ENCODE data around the gene IP6K1. TPM values are rescaled to one million over a fixed set of nuclear protein-coding genes. Genes with fewer than 3 reads are reported as not detected.
A peak's percentile ranks its signal among the peaks of the same experiment; 100 is the strongest.

IP6K1 gene
- total RNA-seq, 2 experiments from 2014 or later = 35.7 to 38.9 TPM

DNA sequence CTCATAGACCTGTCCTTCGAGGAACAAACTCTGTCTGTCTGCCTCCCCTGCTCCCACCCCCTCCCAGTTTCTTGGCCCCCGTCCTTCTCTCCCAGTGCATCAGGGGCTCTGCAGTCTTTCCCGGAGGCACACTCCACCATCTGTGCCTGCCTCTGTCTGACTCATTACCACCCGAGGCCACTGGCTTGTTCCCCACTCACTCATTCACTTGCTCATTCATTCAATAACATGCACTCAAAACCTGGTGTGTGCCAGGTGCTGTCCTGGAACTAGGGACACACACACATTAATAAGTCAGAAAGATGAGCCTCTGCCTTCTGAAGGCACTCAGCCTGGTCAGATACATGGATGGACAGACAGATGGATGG is 79.2 kb downstream of the IP6K1 start:
- Mint-ChIP-seq H3K4me1 (peaks cover 9% of the 10 kb centered on the region), H3K27ac (no peak overlapping the region), H3K9me3 (no peaks in the 10 kb centered on the region), H3K4me3 (no peak overlapping the region), H3K27me3 (no peaks in the 10 kb centered on the region), H3K36me3 (ENCODE audit: low read depth) (peaks cover 1% of the 10 kb centered on the region)
- CTCF ChIA-PET = interaction anchor here (1.1 kb wide), 1 partner anchor 11 kb away, joined by 3 read pairs; no protein-coding TSS in a partner anchor
- POLR2A ChIA-PET = no interaction called here
- no peak for DNase-seq

DNA sequence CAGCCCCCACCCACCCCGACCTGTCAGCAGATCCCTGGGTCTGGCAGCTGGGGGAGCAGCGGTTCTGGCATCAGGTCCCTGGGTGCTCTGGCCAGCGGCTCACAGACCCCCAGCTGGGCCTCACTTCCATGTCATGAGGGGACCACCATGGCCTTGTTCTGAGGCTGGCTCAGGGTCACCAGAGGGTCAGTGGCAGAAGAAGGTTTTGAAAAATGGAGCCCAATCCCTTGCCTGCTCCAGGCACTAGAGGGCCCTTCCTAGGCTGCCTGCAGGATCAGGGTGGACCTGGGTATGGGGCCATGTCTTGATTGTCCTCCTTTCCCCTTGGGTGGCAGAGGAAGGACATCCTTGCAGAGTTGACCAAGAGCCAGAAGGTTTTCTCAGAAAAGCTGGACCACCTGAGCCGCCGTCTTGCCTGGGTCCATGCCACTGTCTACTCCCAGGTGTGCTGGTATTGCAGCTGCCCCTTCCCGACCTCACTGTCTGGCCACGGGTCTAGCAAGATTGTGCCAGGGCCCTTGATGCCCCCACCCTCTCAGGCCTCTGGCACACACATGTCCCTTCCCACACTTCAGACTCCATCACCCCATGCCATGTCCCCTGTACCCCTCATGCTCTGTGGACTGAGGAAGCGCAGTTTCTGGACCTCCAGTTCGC is 79.8 kb downstream of the IP6K1 start:
- DNase-seq = no peak
- Mint-ChIP-seq H3K4me1 (peaks cover 5% of the 10 kb centered on the region), H3K4me3 (no peak overlapping the region), H3K36me3 (ENCODE audit: low read depth) (no peaks in the 10 kb centered on the region), H3K27me3 (no peaks in the 10 kb centered on the region), H3K9me3 (no peaks in the 10 kb centered on the region), H3K27ac (no peak overlapping the region)
- CTCF ChIA-PET = interaction anchor here (0.9 kb wide), 1 partner anchor 12 kb away, joined by 3 read pairs; no protein-coding TSS in a partner anchor
- POLR2A ChIA-PET = no interaction called here

- Mint-ChIP-seq H3K9me3 (no peaks in the 10 kb centered on the region), H3K36me3 (ENCODE audit: low read depth) (no peaks in the 10 kb centered on the region), H3K4me3 (no peak overlapping the region), H3K4me1 (no peaks in the 10 kb centered on the region), H3K27me3 (no peaks in the 10 kb centered on the region), H3K27ac (no peak overlapping the region)
- POLR2A ChIA-PET = interaction anchor here (0.6 kb wide), 1 partner anchor 11 kb away, joined by 3 read pairs; no protein-coding TSS in a partner anchor
- no peak for DNase-seq
- CTCF ChIA-PET = no interaction called here
Observed at GRCh38 chr3:49705390-49705960, 80.9 kb downstream of the IP6K1 start.

DNA sequence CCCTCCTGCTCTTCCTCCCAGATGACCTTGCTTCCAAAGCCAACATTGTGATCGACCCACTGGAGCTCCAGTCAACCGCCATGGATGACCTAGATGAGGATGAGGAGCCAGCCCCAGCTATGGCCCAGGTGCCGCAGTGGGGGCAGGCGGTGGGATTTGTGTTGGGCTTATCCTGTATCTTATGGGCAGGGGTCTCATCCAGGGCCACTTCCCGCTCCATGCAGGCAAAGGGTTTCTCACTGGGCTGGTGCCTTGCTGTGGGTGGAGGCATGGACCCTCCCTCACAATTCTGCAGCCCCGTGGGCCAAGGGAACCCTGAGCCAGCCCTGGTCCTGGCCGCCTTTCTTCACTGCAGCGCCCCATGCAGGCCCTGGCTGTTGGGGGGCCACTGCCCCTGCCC is 81.7 kb downstream of the IP6K1 start:
- H3K27me3 Mint-ChIP-seq = no peaks in the 10 kb centered on the region
- no peak overlapping the region for H3K27ac Mint-ChIP-seq

DNA sequence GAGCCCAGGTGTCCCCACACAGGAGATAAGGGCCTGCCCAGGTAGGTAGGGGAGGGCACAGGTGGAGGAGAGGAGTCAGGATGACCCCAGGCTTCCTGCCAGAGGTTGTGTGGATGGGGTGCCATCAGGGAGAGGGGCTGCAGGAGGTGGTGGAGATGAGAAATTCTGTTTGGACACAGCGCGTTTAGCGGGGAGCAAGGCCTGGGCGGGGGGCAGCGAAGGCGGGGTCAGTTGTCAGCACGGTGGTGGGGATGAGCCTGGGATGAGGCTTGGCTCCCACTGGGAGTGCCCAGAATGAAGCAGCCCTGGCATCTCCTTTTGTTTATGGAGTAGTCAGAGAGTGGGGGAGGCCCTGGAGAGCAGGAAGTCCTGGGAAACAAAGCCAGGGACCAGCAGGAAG is 82.4 kb downstream of the IP6K1 start:
- ChIA-PET CTCF (interaction anchor here (0.6 to 1.6 kb wide), 6 partner anchors 9 to 137 kb away, joined by 3 to 4 read pairs (median 4); partner anchors contain the start of gene INKA1), POLR2A (no interaction called here)
- Mint-ChIP-seq H3K4me1 (no peaks in the 10 kb centered on the region), H3K9me3 (no peaks in the 10 kb centered on the region), H3K4me3 (no peak overlapping the region), H3K27ac (no peak overlapping the region), H3K27me3 (no peaks in the 10 kb centered on the region), H3K36me3 (ENCODE audit: low read depth) (no peaks in the 10 kb centered on the region)
- no peak for DNase-seq

More for the DNA sequence above, 81.7 kb downstream of the IP6K1 start:
- Mint-ChIP-seq H3K4me3 (no peak overlapping the region), H3K4me1 (no peaks in the 10 kb centered on the region), H3K36me3 (ENCODE audit: low read depth) (no peaks in the 10 kb centered on the region), H3K9me3 (no peaks in the 10 kb centered on the region)
- CTCF ChIA-PET = interaction anchor here (1.5 to 1.6 kb wide), 2 partner anchors 8 to 138 kb away, joined by 3 to 4 read pairs; no protein-coding TSS in a partner anchor
- DNase-seq = no peak
- POLR2A ChIA-PET = interaction anchor here (0.6 kb wide), 1 partner anchor 13 kb away, joined by 4 read pairs; no protein-coding TSS in a partner anchor

- no peaks in the 10 kb centered on the region for H3K36me3 Mint-ChIP-seq (ENCODE audit: low read depth)
- peak; percentile 77 for DNase-seq
- H3K27ac Mint-ChIP-seq = no peak overlapping the region
- H3K4me1 Mint-ChIP-seq = no peaks in the 10 kb centered on the region
- no peaks in the 10 kb centered on the region for H3K9me3 Mint-ChIP-seq
- ChIA-PET POLR2A (no interaction called here), CTCF (interaction anchor here (0.6 to 1.6 kb wide), 8 partner anchors 9 to 209 kb away, joined by 3 to 5 read pairs (median 4); partner anchors contain the start of gene INKA1)
- no peaks in the 10 kb centered on the region for H3K27me3 Mint-ChIP-seq
- no peak overlapping the region for H3K4me3 Mint-ChIP-seq
Observed at GRCh38 chr3:49703443-49703927, 82.9 kb downstream of the IP6K1 start.

DNA sequence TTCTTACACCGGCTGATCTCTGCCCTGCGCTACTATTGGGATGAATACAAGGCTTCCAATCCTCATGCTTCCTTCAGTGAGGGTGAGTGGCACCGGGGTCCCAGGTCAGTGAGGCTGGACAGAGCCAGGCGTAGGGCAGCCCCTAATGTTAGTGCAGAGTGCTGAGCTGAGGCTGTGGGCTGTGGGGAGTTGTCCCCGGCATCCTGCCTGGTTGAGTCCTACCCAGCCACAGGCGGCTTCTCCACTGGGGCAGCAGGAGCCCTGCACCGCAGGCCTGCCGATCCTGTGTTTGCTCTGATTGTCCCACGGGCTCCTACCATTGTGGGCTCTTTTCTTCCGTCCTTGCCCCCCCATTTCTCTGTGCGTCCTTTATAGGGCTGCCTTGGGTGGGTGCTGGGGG is 83.7 kb downstream of the IP6K1 start:
- H3K36me3 Mint-ChIP-seq (ENCODE audit: low read depth) = no peaks in the 10 kb centered on the region
- H3K27me3 Mint-ChIP-seq = no peaks in the 10 kb centered on the region
- no peak overlapping the region for H3K4me3 Mint-ChIP-seq
- ChIA-PET POLR2A (no interaction called here), CTCF (interaction anchor here (0.6 to 1.5 kb wide), 2 partner anchors 136 to 581 kb away, joined by 3 to 4 read pairs; no protein-coding TSS in a partner anchor)
- no peaks in the 10 kb centered on the region for H3K4me1 Mint-ChIP-seq
- no peak for DNase-seq
- no peaks in the 10 kb centered on the region for H3K9me3 Mint-ChIP-seq
- H3K27ac Mint-ChIP-seq = no peak overlapping the region

GRCh38 chr3:49701388-49702077 is 84.8 kb downstream of the IP6K1 start:
- Mint-ChIP-seq H3K4me1 (no peaks in the 10 kb centered on the region), H3K27me3 (no peaks in the 10 kb centered on the region), H3K4me3 (no peak overlapping the region), H3K27ac (no peak overlapping the region), H3K36me3 (ENCODE audit: low read depth) (no peaks in the 10 kb centered on the region), H3K9me3 (no peaks in the 10 kb centered on the region)
- DNase-seq = no peak
- CTCF ChIA-PET = interaction anchor here (0.6 to 2.0 kb wide), 7 partner anchors 10 to 395 kb away, joined by 3 to 9 read pairs (median 3); partner anchors contain the start of gene AMIGO3
- POLR2A ChIA-PET = no interaction called here

- Mint-ChIP-seq H3K27me3 (no peaks in the 10 kb centered on the region), H3K4me3 (no peak overlapping the region), H3K36me3 (ENCODE audit: low read depth) (no peaks in the 10 kb centered on the region), H3K9me3 (no peaks in the 10 kb centered on the region), H3K27ac (no peak overlapping the region), H3K4me1 (no peaks in the 10 kb centered on the region)
- DNase-seq = no peak
- ChIA-PET CTCF (interaction anchor here (0.6 to 2.0 kb wide), 7 partner anchors 11 to 396 kb away, joined by 3 to 9 read pairs (median 3); partner anchors contain the start of gene AMIGO3), POLR2A (no interaction called here)
Observed at GRCh38 chr3:49700453-49701128, 85.8 kb downstream of the IP6K1 start.

- no peak for DNase-seq
- CTCF ChIA-PET = interaction anchor here (1.4 to 2.0 kb wide), 2 partner anchors 19 to 160 kb away, joined by 5 to 9 read pairs; partner anchors contain the start of gene AMIGO3
- Mint-ChIP-seq H3K27ac (no peak overlapping the region), H3K9me3 (no peaks in the 10 kb centered on the region), H3K36me3 (ENCODE audit: low read depth) (no peaks in the 10 kb centered on the region), H3K4me3 (no peak overlapping the region), H3K4me1 (no peaks in the 10 kb centered on the region), H3K27me3 (no peaks in the 10 kb centered on the region)
- POLR2A ChIA-PET = no interaction called here
Observed at GRCh38 chr3:49700014-49700413, 86.3 kb downstream of the IP6K1 start.

DNA sequence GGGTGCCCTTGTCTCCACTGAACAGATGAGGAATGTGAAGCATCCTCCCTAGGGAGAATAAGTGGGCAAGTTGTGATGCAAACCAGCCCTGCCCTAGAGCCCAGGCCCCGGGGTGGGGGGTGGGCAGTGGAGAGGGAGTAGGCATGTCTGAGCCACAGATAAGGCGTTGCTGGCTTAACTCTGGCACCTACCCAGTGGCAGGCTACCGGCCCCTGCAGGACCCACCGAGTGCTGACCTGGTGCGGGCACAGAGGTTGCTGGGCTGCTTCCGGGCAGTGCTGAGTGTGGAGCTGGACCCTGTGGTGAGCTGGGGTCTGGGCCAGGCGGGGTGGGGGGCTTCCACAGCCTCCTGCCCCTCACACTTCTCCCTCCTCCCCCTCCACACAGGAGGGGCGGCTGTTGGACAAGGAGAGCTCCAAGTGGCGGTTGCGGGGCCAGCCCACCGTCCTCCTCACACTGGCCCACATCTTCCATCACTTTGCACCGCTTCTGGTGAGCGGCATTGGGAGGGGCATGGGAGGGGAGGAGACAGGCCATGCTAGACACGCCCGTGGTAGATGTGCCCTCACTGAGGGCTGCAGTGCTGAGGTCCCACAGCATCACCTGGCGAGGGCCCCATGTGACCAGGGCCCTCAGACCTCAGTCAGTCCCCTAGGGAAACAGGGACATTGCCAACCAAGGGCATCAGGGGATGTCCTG is 86.9 kb downstream of the IP6K1 start:
- H3K4me3 Mint-ChIP-seq = no peak overlapping the region
- no peak for DNase-seq
- H3K27ac Mint-ChIP-seq = no peak overlapping the region
- H3K36me3 Mint-ChIP-seq (ENCODE audit: low read depth) = no peaks in the 10 kb centered on the region
- H3K27me3 Mint-ChIP-seq = no peaks in the 10 kb centered on the region
- ChIA-PET CTCF (interaction anchor here (2.0 kb wide), 1 partner anchor 19 kb away, joined by 9 read pairs; the partner anchor contains the start of gene AMIGO3), POLR2A (no interaction called here)
- H3K4me1 Mint-ChIP-seq = no peaks in the 10 kb centered on the region
- H3K9me3 Mint-ChIP-seq = no peaks in the 10 kb centered on the region

Data from activated CD4-positive, alpha-beta T cell treated with anti-CD3 and anti-CD28 coated beads, Interleukin-2, amount 10 ng/mL, durations not matched to agents 7 days and 5 days (primary cell).